ENCODE data around the gene VGLL4. TPM values are rescaled to one million over a fixed set of nuclear protein-coding genes. Genes with fewer than 3 reads are reported as not detected.
A peak's percentile ranks its signal among the peaks of the same experiment; 100 is the strongest.
"Not testable (repeated sequence)": the region's sequence is repeated elsewhere in the genome, so short reads cannot be mapped to it uniquely, and the experiment has no call there.

Gene VGLL4
- total RNA-seq, 1 donor from 2014 or later, result 96.5 TPM

DNA sequence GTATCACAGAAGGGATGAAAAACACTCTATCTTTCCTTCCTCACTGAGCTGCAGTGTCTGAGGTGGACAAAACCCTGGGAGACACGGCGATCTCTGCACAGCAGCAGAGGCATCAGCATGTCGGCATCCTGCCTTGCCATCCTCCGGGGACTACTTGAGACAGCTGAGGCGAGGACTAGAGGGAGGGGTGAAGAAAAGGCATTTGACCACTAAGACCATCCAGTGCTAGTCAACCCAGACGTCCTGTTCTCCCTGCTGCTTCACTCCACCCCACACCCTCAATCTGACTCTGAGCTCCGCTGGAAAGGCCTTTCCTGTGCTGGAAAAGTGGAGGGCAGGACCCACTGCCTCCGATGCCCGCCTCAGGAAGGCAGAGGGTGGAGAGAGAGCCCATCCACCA, 67.3 kb downstream of the VGLL4 start:
- intact Hi-C loops (cut with DNase I), result no loop called here
- no peak for DNase-seq (ENCODE audit: low spot score)
- ATAC-seq, result peak; percentile 60

DNA sequence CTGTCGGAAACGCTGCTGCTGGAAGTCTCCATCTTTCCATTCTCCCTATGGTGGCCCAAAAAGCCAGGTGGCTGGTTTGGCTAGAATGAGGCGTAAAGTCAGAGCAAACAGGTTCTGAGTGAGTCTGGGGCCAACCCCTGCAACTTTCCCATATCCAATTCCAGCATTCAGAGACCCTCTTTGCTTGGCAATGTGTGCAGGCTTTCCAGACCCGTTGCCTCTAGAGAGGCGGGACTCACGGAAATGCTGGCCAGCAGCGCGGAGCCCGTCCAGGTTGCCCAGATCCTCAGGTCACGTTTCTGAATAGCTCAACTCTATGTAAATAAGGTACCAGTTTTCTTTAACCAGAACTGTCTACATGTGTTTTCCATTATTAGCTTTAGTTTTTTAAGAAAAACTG, 68.0 kb downstream of the VGLL4 start:
- intact Hi-C loops (cut with DNase I), result no loop called here
- DNase-seq (ENCODE audit: low spot score), result no peak
- ATAC-seq, result no peak

DNA sequence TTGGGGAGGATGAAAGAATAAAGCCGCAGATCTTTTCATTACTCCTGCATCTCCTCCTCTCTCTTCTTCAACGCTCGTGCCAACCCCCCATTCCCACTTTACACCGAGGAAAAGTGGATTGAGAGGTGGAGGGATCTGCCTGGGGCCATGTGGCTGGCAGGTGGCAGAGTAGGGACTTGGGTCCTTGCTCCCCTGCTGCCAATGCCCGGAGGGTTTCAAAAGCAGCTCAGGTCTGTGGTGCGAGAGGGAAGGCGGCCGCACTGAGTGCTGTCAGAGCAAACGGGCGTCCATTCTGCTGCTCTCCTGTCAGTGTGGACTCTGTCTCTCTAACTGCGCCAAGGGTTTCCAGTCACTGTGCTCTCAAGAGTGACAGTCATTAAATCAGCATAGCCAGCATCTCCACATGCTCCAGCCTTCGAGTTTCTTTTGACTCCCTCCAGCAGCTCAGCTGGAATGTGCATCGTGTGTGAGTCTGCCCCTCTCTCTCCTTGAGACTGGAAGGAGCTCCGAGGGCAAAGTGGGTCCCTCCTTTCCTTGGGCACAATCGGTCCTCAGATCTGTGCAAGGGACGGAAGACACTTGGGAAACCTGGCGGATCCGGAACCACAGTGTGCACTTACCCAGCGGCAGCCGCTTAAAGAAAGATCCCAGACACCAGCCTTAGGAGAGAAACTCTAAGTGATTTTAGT, 68.6 kb downstream of the VGLL4 start:
- DNase-seq (ENCODE audit: low spot score) (no peak), ATAC-seq (no peak)
- intact Hi-C loops (cut with DNase I), result no loop called here

DNA sequence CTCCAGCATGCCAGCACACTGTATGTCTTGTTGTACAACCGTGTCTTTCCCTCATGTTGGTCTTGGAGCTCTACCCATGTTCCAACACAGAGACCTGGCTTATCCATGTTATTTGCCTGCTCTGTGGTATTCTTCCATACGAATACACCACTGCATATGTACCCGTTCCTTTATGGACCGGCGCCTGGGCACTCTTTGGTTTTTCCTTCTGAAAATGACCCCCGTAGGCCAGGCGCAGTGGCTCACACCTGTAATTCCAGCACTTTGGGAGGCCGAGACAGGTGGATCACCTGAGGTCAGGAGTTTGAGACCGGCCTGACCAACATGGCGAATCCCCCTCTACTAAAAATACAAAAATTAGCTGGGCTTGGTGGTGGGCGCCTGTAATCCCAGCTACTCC, 71.1 kb downstream of the VGLL4 start:
- ATAC-seq; intact Hi-C loops (cut with DNase I); DNase-seq (ENCODE audit: low spot score): not testable (repeated sequence)

DNA sequence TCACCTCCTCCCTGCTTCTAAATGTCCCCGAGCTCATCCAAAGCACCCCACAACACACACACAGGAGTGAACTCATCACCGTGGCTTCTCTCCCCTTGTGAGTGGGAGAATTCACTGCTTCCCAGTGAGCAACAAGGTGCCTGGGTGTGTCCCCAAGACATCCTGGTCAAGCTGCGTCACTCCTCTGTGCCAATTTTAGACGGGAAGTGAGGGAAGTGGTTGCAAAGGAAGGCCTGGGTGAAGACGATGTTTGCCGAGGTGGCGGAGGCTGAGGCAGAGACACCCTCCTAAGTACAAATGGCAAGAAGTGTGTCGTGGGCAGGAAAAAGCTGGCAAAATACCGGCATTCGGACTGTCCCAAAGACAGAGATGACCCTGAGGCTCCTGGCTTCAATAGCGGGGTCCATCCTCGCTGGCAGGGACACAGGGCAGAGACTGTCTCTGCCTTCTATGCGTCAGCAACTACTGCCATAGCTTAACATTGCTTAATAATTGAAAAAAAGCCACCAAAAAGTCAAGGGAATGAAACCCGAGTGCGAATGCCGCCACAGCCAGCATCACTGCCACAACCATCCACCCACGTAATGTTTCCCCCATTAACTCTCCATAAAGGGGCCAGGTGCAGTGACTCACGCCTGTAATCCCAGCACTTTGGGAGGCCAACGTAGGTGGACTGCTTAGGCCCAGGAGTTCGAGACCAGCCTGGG, 72.8 kb downstream of the VGLL4 start:
- ATAC-seq (no peak), DNase-seq (ENCODE audit: low spot score) (no peak)
- intact Hi-C loops (cut with DNase I), result no loop called here

DNA sequence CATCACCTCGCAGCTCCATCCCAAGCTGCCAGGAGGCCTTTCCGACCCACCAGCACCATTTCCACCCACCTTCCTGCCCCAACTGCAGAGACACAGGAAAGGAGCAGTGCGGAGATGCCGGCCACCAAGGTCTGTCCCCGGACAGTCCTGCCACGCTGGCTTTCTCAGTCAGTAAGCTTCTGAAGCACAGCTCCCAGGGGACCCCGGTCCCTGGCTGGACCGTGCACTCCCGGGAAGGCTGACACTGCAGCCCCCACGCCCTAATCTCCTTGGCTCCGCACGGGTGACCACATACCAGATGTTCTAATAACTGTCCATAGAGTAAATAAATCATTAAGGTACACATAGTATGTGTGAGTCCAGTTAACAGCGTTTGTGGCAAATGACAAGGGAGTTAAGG, 73.5 kb downstream of the VGLL4 start:
- DNase-seq (ENCODE audit: low spot score) (no peak), ATAC-seq (no peak)
- intact Hi-C loops (cut with DNase I), result no loop called here

DNA sequence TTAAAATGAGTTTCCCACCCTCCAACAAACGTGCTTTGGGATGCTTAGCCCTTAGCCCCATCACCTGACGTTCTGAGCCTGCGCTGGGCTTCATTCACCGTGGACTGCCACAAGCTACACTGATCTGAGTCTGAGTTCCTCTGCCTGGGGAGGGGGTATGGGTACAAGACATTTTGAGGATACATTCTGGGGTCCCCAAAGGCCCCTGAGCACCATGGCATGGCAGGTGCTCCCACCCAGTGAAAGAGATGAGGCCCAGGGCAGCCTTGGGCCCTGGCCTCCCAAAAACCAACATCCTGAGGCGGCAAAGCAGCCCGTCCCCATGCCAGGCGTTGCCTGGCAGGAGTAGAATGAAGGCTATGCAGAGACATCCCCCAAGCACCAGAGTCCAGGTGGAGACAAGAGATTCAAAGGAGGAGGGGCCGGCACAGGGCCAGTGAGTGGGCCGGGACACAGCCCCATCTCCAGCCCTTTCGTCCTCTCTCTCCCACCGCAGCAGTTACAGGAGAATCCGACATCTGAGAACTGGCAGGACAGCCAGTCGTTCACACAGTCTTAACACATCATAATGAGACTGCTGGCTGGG, 74.5 kb downstream of the VGLL4 start:
- intact Hi-C loops (cut with DNase I), result no loop called here
- DNase-seq (ENCODE audit: low spot score) (no peak), ATAC-seq (peak; percentile 7)

DNA sequence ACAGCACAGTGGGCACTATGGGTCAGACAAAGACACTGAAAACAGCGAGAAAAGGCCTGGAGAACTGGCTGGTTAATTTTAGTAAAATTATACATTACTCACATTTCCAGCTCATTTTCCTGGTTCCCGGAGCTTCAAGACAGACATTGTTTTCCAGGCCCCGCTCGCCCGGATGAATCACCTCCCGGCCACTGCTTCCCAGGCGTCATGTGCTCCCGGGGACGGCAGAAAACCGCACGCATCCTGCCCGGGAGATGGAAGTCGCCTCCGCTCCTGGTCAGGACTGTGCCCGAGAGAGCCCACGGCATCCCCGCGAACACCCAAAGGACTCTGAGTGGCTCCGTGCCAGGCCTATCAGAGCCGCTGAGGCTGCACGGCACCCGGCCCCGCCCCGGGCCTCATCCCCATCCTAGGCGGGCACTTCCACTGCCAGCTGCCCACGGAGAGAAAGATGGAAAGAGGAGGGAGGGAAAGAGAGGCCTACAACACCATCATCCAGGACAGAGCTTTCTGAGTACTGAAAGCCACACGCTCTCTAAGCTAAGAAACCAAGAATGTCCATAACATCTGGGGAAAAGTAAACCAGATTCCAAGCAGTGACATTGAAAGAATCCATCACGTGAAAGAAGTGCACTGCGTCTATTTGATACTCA, 75.1 kb downstream of the VGLL4 start:
- DNase-seq (ENCODE audit: low spot score) (peak; percentile 89), ATAC-seq (peak; percentile 88)
- intact Hi-C loops (cut with DNase I), result no loop called here

DNA sequence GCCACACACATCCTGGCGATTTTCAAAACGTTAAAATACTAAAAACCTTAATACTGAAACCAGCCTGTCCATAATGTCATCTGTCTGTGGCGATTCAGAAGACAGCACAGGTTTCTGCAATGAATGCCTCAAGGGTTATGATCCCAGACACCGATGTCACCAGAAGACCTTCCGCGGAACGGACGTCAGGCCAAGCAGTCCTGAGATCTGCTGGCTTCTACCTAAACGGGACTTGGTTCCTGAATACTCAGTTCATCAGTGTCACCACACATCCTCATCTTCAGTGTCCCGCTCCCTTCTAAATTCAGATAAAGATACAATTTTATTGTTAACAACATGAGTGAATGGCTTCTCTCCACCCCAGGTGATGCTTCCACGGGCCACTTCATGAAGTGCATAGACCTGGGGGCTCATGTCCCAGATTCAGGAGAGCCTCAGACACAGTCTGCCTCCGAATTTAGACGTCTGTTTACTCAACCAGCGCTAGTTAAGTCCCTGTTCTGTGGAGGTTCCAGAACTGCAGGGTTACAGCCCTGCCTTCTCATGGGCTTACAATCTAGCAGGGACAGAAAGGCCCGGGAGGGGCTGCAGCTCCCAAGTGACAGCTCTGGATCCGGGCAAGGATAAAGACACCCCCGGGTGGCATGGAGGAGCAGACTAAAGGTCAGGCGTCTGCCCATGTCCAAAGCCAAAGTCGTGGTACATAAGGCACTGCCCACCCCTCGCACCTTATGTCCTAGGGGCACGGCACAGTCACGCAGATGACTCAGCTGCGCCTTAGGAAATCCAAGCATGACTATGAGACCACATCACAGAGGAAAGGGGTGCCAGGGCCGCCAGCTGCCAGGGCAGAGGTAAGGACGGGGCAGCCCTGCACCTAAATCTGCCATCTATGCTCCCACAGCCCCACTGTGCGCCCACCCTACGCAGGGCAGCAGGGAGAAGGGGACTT, 75.9 kb downstream of the VGLL4 start:
- DNase-seq (ENCODE audit: low spot score) (no peak), ATAC-seq (peak; percentile 27)
- intact Hi-C loops (cut with DNase I), result no loop called here

DNA sequence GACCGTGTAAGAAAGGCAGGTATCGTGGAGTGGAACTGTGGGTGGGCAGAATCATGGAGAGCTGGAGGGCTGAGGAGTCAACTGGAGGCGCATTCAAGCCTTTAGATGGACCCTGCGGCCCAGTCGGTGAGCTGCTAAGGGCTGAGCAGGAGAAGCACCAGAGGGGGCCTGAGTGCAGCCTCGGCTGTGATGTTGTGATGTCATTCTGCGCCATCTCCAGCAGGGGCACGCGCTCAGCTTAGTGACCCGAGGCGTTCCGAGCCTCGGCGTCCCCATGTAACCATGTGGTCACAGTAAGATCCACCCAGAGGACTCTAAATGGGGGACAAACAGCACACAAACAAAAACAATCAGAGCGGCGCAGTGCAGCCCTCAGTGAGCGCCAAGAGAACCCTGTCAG, 76.8 kb downstream of the VGLL4 start:
- intact Hi-C loops (cut with DNase I), result no loop called here
- no peak for ATAC-seq
- DNase-seq (ENCODE audit: low spot score), result no peak

DNA sequence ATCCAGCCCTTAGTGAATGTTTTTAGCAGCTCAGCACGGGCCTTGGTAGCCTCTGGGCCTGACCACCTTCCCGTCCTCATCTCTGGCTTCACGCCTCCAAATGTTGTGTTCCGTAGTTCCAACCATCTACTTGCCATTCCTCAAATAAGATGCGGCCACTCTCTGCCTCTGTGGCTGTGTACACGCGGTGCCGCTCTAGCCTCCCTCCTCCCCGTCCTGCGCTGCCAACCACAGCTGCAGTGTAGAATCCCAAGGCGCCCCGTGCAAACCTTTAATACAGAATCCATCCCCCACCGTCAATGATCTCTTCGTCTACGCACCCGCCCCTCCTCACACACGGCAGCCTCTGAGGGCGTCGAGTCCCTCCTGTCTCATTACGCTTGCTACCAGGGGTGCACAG, 77.2 kb downstream of the VGLL4 start:
- intact Hi-C loops (cut with DNase I), result no loop called here
- ATAC-seq (no peak), DNase-seq (ENCODE audit: low spot score) (no peak)

DNA sequence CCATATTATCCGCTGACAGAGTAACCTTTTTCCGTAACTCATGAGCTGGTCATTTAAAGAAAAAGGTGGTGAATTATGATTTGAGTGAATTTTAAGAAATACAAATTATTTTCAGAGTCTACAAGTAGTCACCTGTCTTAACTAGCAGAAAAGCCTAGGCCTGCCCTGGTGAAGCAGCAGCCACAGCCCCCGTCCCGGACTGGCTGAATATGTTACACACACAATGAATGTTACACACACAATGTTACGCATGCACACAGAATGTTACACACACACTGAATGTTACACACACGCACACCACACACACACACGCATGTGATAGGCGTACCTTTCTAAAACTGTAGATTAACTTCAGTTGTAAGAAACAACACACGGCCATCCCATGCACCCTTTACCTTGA, 77.8 kb downstream of the VGLL4 start:
- intact Hi-C loops (cut with DNase I), result no loop called here
- ATAC-seq (no peak), DNase-seq (ENCODE audit: low spot score) (peak; percentile 53)

DNA sequence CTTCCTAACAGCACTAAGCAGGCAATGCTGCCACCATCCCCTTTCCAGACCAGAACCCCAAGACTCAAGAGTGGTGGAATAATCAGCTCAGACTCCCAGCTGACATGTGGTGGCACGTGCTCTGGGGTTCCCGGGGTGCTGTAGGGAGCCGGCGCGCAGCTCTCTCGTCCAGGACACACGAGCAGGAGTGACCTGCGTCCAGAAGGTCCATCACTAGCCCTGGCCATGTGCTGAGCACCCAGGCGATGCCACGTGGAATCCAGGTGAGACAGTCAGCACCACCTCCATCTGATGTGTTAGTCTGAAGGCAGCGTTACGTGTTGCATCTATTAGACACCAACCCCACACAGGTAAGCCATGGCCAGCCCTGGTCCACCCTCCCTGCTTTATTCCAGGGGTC, 78.2 kb downstream of the VGLL4 start:
- DNase-seq (ENCODE audit: low spot score) (peak; percentile 42), ATAC-seq (no peak)
- intact Hi-C loops (cut with DNase I), result no loop called here

DNA sequence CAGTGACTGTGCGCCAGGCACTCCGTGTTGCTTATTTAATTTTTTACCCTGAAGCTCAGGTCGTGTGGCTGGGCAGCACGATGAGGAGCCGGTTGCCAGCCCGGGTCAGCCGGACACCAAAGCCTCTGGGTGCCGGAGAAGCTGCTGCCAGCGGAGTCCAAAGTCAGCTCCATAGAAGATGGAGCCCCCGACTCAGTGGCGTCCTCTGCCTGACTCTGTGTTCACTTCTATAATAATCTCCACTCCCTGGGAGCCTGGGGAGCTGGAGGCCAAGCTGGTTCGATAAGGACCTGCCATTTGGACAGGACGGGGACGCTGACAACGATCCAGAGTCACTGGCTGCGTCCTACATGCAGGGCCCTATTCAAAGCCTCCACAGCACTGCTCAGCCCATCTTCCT, 78.6 kb downstream of the VGLL4 start:
- intact Hi-C loops (cut with DNase I), result no loop called here
- DNase-seq (ENCODE audit: low spot score) (peak; percentile 55), ATAC-seq (no peak)

DNA sequence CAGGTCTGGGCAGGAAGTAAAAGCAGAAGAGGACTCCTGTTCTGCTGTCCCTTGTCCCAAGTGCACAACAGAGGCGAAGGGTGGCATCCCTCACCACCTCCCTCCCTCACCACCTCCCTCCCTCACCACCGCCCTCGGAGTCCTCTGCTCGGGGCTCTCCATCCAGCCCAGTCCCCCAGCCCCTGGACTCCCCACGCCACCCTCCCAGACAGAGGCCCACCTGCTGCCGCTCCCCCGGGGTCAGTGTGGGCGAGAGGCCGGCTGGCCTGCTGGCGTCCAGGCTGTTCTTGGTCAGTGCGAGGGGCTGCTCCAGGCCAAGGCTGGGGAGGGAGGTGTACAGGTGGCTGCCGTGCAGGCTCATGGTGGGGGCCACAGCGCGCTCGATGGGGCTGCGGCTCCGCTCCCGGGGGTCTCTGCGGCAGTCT, 79.1 kb downstream of the VGLL4 start:
- intact Hi-C loops (cut with DNase I), result no loop called here
- DNase-seq (ENCODE audit: low spot score), result no peak
- ATAC-seq, result no peak

DNA sequence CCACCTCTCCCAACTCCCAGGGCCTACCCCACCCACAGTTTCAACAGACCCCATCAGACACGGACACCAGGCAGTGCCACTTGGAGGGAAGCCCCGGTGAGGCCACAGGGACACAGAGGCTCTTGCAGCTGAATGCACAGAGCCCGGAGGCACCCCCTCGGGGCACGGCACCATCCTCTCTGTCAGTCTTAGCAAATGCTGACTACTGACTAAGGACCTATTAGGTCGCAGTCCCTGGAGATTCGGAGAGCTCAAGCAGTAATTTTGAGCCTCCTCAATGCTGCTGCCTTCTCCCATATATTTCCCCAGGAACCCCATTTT, 79.9 kb downstream of the VGLL4 start:
- ATAC-seq (no peak), DNase-seq (ENCODE audit: low spot score) (peak; percentile 46)
- intact Hi-C loops (cut with DNase I), result no loop called here

DNA sequence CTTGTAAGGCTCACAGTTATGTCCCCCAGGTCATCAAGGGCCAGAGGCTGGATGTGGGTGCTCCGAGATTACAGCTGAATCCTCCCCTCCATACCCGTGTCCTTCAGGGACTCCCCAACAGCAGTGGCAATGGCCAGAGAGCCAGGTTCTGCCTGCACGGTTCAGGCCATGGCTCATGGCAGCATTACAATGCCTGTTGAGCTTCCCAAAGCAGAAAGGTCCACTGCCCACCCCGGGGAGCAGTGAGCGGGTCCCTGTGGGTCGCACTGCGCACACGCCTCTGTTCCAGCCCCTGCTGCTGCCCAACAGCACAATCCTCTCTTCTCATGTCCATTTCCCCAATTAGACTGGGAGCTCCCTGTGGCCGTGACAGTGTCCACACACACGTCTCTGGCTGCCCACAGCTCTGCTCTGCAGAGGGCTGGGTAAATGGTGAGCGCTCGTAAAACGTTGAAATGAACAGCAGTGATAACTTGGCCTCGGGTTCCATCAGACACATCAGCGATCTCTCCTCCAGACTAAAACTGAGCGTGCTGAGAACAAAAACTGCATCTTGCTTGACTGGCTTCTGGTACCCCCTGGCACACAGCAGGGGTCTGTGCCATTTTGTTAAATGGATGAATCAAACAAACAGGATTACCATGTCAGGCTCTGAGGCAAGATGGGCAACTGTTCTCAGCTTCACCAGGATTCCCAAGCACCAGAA, 80.4 kb downstream of the VGLL4 start:
- intact Hi-C loops (cut with DNase I), result no loop called here
- DNase-seq (ENCODE audit: low spot score), result peak; percentile 45

DNA sequence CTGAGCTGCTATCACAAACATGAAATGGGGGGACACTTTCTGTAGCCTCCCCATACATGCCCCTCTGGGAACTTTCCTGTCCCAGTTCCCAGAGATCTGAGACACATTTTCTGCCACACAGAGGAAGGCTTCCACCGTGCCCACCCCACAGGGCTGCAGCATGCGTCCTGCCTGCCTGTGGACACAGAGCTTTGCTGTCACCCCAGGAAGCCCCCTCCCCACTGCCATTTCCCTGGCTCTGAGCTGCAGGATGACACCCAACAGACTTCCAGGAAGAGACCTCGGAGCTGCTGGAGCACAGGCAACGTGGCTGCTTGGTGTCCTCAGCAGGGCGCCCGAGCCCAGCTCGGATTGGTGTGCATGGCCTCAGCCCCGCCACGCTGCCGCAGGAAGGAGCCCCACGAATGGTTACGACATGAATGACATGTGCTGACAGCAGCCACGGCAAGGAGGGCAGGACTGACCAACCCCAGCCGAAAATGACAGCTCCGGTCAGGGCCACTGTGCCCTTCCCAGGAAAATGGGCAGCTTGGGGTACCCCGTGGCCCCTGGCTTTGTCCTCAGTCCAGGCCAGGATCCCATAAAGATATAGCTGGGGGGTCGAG, 81.3 kb downstream of the VGLL4 start:
- intact Hi-C loops (cut with DNase I), result no loop called here
- ATAC-seq, result no peak
- DNase-seq (ENCODE audit: low spot score), result peak; percentile 51

More for the DNA sequence above, 80.4 kb downstream of the VGLL4 start:
- no peak for ATAC-seq
